Subcutaneous adipose tissue (tissue), 4 donors: ENCODE results near the gene SLC35F4. TPM values are rescaled to one million over a fixed set of nuclear protein-coding genes. Genes with fewer than 3 reads are reported as not detected.

Source experiments
- CTCF ChIP-seq: fragments of 450-650 bp; IDR thresholded peaks from one replicate; pipeline ENCODE4 v1.5.1; 2016; ENCODE audit warnings: low read depth, mild to moderate bottlenecking, control low read depth, antibody characterized with exemption, moderate library complexity
- total RNA-seq, 4 donors: library from RNA; depleted of rRNA; stranded (reverse); fragments of >200 nt; gene quantifications; one replicate each; pipeline ENCODE4 v1.1.0, GENCODE V29; 2016

The SLC35F4 gene
- total RNA-seq, 4 donors from 2014 or later, result not detected

- no peak for TF ChIP-seq CTCF
Observed at GRCh38 chr14:57656853-57657252, 209.0 kb downstream of the SLC35F4 start.

GRCh38 chr14:57652769-57653168, 213.1 kb downstream of the SLC35F4 start:
- TF ChIP-seq CTCF, result no peak

- no peak for TF ChIP-seq CTCF
Observed at GRCh38 chr14:57641776-57642175, 224.1 kb downstream of the SLC35F4 start.

GRCh38 chr14:57640036-57640435, 225.9 kb downstream of the SLC35F4 start:
- no peak for TF ChIP-seq CTCF

DNA sequence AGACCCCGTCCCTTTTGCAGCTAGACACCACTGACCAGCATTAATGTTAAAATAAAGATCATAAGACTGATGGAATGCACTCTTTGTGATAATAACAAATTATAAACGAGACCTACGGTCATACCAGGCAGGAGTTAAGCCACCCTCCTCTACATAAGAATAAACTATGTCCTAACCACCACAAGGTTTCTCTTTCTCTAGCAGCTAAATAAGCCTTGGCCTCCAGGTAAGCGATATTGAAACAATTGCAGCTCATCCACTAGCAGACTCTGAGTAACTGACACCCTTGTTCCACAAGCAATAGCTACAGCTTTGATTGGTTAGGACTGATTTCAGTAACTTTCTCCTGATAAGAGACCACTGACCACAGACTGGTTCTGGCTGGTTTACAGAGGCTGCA, 228.0 kb downstream of the SLC35F4 start:
- TF ChIP-seq CTCF, result no peak

DNA sequence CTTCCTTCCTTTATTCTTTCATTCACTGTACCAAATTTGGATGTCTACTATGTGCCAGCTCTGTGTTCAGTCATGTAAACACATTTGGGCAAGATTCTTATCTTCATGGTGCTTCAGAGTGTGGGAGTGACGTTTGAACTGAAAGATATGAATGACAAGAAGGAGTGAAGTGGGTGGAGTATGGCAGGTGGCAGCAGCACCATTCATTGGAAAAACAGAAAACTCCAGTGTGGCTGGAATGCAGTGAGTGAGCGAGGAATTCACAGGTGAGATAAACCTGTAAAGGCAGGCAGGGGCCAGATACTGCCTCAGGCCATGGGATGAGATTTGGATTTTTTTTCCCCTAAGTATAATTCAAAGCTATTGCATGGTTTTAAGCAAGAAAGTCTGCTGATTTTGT, 231.6 kb downstream of the SLC35F4 start:
- no peak for TF ChIP-seq CTCF

DNA sequence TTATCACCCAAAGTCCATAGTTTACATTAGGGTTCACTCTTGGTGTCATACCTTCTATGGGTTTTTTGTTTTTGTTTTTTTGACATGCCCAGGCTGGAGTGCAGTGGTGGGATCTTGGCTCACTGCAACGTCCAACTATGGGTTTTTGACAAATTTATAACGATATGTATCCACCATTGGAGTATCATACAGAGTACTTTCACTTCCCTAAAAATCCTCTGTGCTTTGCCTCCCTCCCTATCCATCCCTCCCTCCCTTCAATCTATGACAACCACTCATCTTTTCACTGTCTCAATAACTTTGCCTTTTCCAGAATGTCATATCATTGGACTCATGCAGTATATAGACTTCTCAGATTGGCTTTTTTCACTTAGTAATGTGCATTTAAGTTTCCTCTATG, 233.2 kb downstream of the SLC35F4 start:
- TF ChIP-seq CTCF, result no peak

GRCh38 chr14:57617510-57617909, 248.4 kb downstream of the SLC35F4 start:
- TF ChIP-seq CTCF, result no peak
